ENCODE results near the gene PLXNA4.

PLXNA4 gene

GRCh38 chr7:132336797-132337196 is 239.5 kb downstream of the PLXNA4 start:
- H3K4me1 ChIP-seq (ENCODE audit: insufficient read depth, low read length), result peaks cover 10% of the 10 kb centered on the region
- no peak overlapping the region for H3K9ac ChIP-seq (ENCODE audit: low read length)
- H3K4me3 ChIP-seq (ENCODE audit: low read depth in 1 of 2, low read length in 2 of 2), result no peak overlapping the region
- no peak overlapping the region for H3K27ac ChIP-seq (ENCODE audit: low read depth, low read length)
- H3K36me3 ChIP-seq (ENCODE audit: insufficient read depth, low read length), result no peaks in the 10 kb centered on the region
- no peaks in the 10 kb centered on the region for H3K9me3 ChIP-seq (ENCODE audit: low read length)
- peaks cover 0 to 7% of the 10 kb centered on the region in 2 donors for H3K27me3 ChIP-seq (ENCODE audit: control insufficient read depth in 1 of 2, insufficient read depth in 2 of 2, low read length in 2 of 2)

- Histone ChIP-seq H3K27ac (ENCODE audit: low read depth, low read length) (no peak overlapping the region), H3K4me3 (ENCODE audit: low read depth in 1 of 2, low read length in 2 of 2) (no peak overlapping the region), H3K9ac (ENCODE audit: low read length) (no peak overlapping the region), H3K4me1 (ENCODE audit: insufficient read depth, low read length) (peaks cover 10% of the 10 kb centered on the region), H3K27me3 (ENCODE audit: control insufficient read depth in 1 of 2, insufficient read depth in 2 of 2, low read length in 2 of 2) (peaks cover 0 to 7% of the 10 kb centered on the region in 2 donors), H3K9me3 (ENCODE audit: low read length) (no peaks in the 10 kb centered on the region), H3K36me3 (ENCODE audit: insufficient read depth, low read length) (no peaks in the 10 kb centered on the region)
Measured at GRCh38 chr7:132333301-132333700, 243.0 kb downstream of the PLXNA4 start.

- Histone ChIP-seq H3K4me1 (ENCODE audit: insufficient read depth, low read length) (no peaks in the 10 kb centered on the region), H3K4me3 (ENCODE audit: low read depth in 1 of 2, low read length in 2 of 2) (no peak overlapping the region), H3K27ac (ENCODE audit: low read depth, low read length) (no peak overlapping the region)
Measured at GRCh38 chr7:132328760-132329159, 247.5 kb downstream of the PLXNA4 start.

GRCh38 chr7:132328047-132328620 is 248.1 kb downstream of the PLXNA4 start:
- H3K27ac ChIP-seq (ENCODE audit: low read depth, low read length), result no peak overlapping the region
- H3K36me3 ChIP-seq (ENCODE audit: insufficient read depth, low read length), result no peaks in the 10 kb centered on the region
- H3K9ac ChIP-seq (ENCODE audit: low read length), result no peak overlapping the region
- H3K27me3 ChIP-seq (ENCODE audit: control insufficient read depth in 1 of 2, insufficient read depth in 2 of 2, low read length in 2 of 2), result no peaks in the 10 kb centered on the region
- H3K4me1 ChIP-seq (ENCODE audit: insufficient read depth, low read length), result no peaks in the 10 kb centered on the region
- no peak overlapping the region for H3K4me3 ChIP-seq (ENCODE audit: low read depth in 1 of 2, low read length in 2 of 2)
- no peaks in the 10 kb centered on the region for H3K9me3 ChIP-seq (ENCODE audit: low read length)

More at GRCh38 chr7:132328760-132329159, 247.5 kb downstream of the PLXNA4 start:
- no peaks in the 10 kb centered on the region for H3K27me3 ChIP-seq (ENCODE audit: control insufficient read depth in 1 of 2, insufficient read depth in 2 of 2, low read length in 2 of 2)
- no peak overlapping the region for H3K9ac ChIP-seq (ENCODE audit: low read length)
- no peaks in the 10 kb centered on the region for H3K9me3 ChIP-seq (ENCODE audit: low read length)
- H3K36me3 ChIP-seq (ENCODE audit: insufficient read depth, low read length), result no peaks in the 10 kb centered on the region

GRCh38 chr7:132326878-132327589 is 249.2 kb downstream of the PLXNA4 start:
- no peak overlapping the region for H3K4me3 ChIP-seq (ENCODE audit: low read depth in 1 of 2, low read length in 2 of 2)
- no peaks in the 10 kb centered on the region for H3K9me3 ChIP-seq (ENCODE audit: low read length)
- H3K36me3 ChIP-seq (ENCODE audit: insufficient read depth, low read length), result no peaks in the 10 kb centered on the region
- no peaks in the 10 kb centered on the region for H3K4me1 ChIP-seq (ENCODE audit: insufficient read depth, low read length)
- no peak overlapping the region for H3K9ac ChIP-seq (ENCODE audit: low read length)
- no peak overlapping the region for H3K27ac ChIP-seq (ENCODE audit: low read depth, low read length)
- no peaks in the 10 kb centered on the region for H3K27me3 ChIP-seq (ENCODE audit: control insufficient read depth in 1 of 2, insufficient read depth in 2 of 2, low read length in 2 of 2)

- H3K9ac ChIP-seq (ENCODE audit: low read length), result no peak overlapping the region
- H3K27ac ChIP-seq (ENCODE audit: low read depth, low read length), result no peak overlapping the region
- peaks cover 0 to 16% of the 10 kb centered on the region in 2 donors for H3K27me3 ChIP-seq (ENCODE audit: control insufficient read depth in 1 of 2, insufficient read depth in 2 of 2, low read length in 2 of 2)
- no peaks in the 10 kb centered on the region for H3K36me3 ChIP-seq (ENCODE audit: insufficient read depth, low read length)
- H3K4me1 ChIP-seq (ENCODE audit: insufficient read depth, low read length), result peaks cover 10% of the 10 kb centered on the region
- H3K4me3 ChIP-seq (ENCODE audit: low read depth in 1 of 2, low read length in 2 of 2), result no peak overlapping the region
- no peaks in the 10 kb centered on the region for H3K9me3 ChIP-seq (ENCODE audit: low read length)
Measured at GRCh38 chr7:132322970-132323369, 253.3 kb downstream of the PLXNA4 start.

GRCh38 chr7:132321387-132321786 is 254.9 kb downstream of the PLXNA4 start:
- Histone ChIP-seq H3K9ac (ENCODE audit: low read length) (no peak overlapping the region), H3K9me3 (ENCODE audit: low read length) (no peaks in the 10 kb centered on the region), H3K36me3 (ENCODE audit: insufficient read depth, low read length) (no peaks in the 10 kb centered on the region), H3K27me3 (ENCODE audit: control insufficient read depth in 1 of 2, insufficient read depth in 2 of 2, low read length in 2 of 2) (peaks cover 0 to 16% of the 10 kb centered on the region in 2 donors), H3K27ac (ENCODE audit: low read depth, low read length) (no peak overlapping the region), H3K4me1 (ENCODE audit: insufficient read depth, low read length) (peaks cover 10% of the 10 kb centered on the region), H3K4me3 (ENCODE audit: low read depth in 1 of 2, low read length in 2 of 2) (no peak overlapping the region)

- no peak overlapping the region for H3K27ac ChIP-seq (ENCODE audit: low read depth, low read length)
- no peak overlapping the region for H3K4me3 ChIP-seq (ENCODE audit: low read depth in 1 of 2, low read length in 2 of 2)
- no peak overlapping the region for H3K9ac ChIP-seq (ENCODE audit: low read length)
- peaks cover 10% of the 10 kb centered on the region for H3K4me1 ChIP-seq (ENCODE audit: insufficient read depth, low read length)
- H3K36me3 ChIP-seq (ENCODE audit: insufficient read depth, low read length), result no peaks in the 10 kb centered on the region
- H3K9me3 ChIP-seq (ENCODE audit: low read length), result no peaks in the 10 kb centered on the region
- peaks cover 0 to 16% of the 10 kb centered on the region in 2 donors for H3K27me3 ChIP-seq (ENCODE audit: control insufficient read depth in 1 of 2, insufficient read depth in 2 of 2, low read length in 2 of 2)
Measured at GRCh38 chr7:132319481-132319880, 256.8 kb downstream of the PLXNA4 start.

- H3K9ac ChIP-seq (ENCODE audit: low read length), result no peak overlapping the region
Measured at GRCh38 chr7:132318352-132319318, 257.6 kb downstream of the PLXNA4 start.

GRCh38 chr7:132317701-132318351 is 258.4 kb downstream of the PLXNA4 start:
- H3K9me3 ChIP-seq (ENCODE audit: low read length), result no peaks in the 10 kb centered on the region
- H3K9ac ChIP-seq (ENCODE audit: low read length), result no peak overlapping the region
- no peak overlapping the region for H3K4me3 ChIP-seq (ENCODE audit: low read depth in 1 of 2, low read length in 2 of 2)
- no peaks in the 10 kb centered on the region for H3K36me3 ChIP-seq (ENCODE audit: insufficient read depth, low read length)
- no peak overlapping the region for H3K27ac ChIP-seq (ENCODE audit: low read depth, low read length)
- peaks cover 10% of the 10 kb centered on the region for H3K4me1 ChIP-seq (ENCODE audit: insufficient read depth, low read length)
- peaks cover 0 to 16% of the 10 kb centered on the region in 2 donors for H3K27me3 ChIP-seq (ENCODE audit: control insufficient read depth in 1 of 2, insufficient read depth in 2 of 2, low read length in 2 of 2)

More at GRCh38 chr7:132318352-132319318, 257.6 kb downstream of the PLXNA4 start:
- Histone ChIP-seq H3K27me3 (ENCODE audit: control insufficient read depth in 1 of 2, insufficient read depth in 2 of 2, low read length in 2 of 2) (peaks cover 0 to 16% of the 10 kb centered on the region in 2 donors), H3K4me3 (ENCODE audit: low read depth in 1 of 2, low read length in 2 of 2) (no peak overlapping the region), H3K4me1 (ENCODE audit: insufficient read depth, low read length) (peaks cover 10% of the 10 kb centered on the region), H3K9me3 (ENCODE audit: low read length) (no peaks in the 10 kb centered on the region), H3K27ac (ENCODE audit: low read depth, low read length) (no peak overlapping the region), H3K36me3 (ENCODE audit: insufficient read depth, low read length) (no peaks in the 10 kb centered on the region)

Data from muscle layer of colon (tissue), 2 donors.